NT2/D1 (cell line): ENCODE measurements around the gene MSANTD3.

Source experiments
- SUZ12 ChIP-seq: IDR thresholded peaks from 2 replicates; pipeline ENCODE4 v1.6.1; 2011; ENCODE audit not compliant: insufficient read length, insufficient read depth; ENCODE audit errors: extremely low read depth
- YY1 ChIP-seq: IDR thresholded peaks from 2 replicates; pipeline ENCODE4 v1.6.1; 2011; ENCODE audit not compliant: insufficient read length, insufficient read depth

GRCh38 chr9:100466829-100467221 lies 39.9 kb downstream of the MSANTD3 start:
- TF ChIP-seq SUZ12 (no peak), YY1 (no peak)
